BJ (cell line): ENCODE measurements around the gene DUSP16. TPM values are rescaled to one million over a fixed set of nuclear protein-coding genes. Genes with fewer than 3 reads are reported as not detected.

ENCODE experiments used
- CTCF ChIA-PET: fragments of 350-600 bp; formaldehyde crosslinking; extraction: SDS; loops from one replicate; lab custom pipeline; 2021; ENCODE audit warnings: antibody characterized with exemption, inconsistent platforms; lab: Yijun Ruan, JAX
- POLR2A ChIA-PET: fragments of 300-600 bp; sonication (Branson Sonifier 250); formaldehyde crosslinking; extraction: SDS; loops from one replicate; lab custom pipeline; 2021; ENCODE audit warnings: antibody characterized with exemption; lab: Charles Lee
- DNase-seq: peaks from one replicate; pipeline ENCODE4 v3.0.0-alpha.2; 2011; ENCODE audit warnings: low read depth
- H3K27me3 ChIP-seq: 2 replicates; pipeline ENCODE4 v1.6.0; 2011; ENCODE audit warnings: low read length; ENCODE audit not compliant: control insufficient read depth, insufficient read depth
- H3K36me3 ChIP-seq: 2 replicates; pipeline ENCODE4 v1.5.1; 2011; ENCODE audit warnings: low read length; ENCODE audit not compliant: control insufficient read depth, insufficient read depth
- H3K4me3 ChIP-seq: 2 replicates; pipeline ENCODE4 v1.5.1; 2011; ENCODE audit warnings: low read depth, mild to moderate bottlenecking, control low read depth, low read length
- CTCF ChIP-seq: IDR thresholded peaks from 2 replicates; pipeline ENCODE4 v1.5.1; 2011; ENCODE audit warnings: low read depth, mild to moderate bottlenecking, control low read depth, inconsistent platforms, low read length, moderate library complexity; ENCODE audit not compliant: insufficient read depth
- polyA plus RNA-seq: library from polyadenylated mRNA; depleted of rRNA; stranded (reverse); fragments of >200 nt; gene quantifications from 2 replicates; pipeline ENCODE4 v1.2.3, GENCODE V29; 2011

DUSP16 gene
- polyA plus RNA-seq, 1 experiment, result 5.5 TPM

- Histone ChIP-seq H3K27me3 (no peaks in the 10 kb centered on the region), H3K4me3 (no peak overlapping the region), H3K36me3 (peaks cover 2% of the 10 kb centered on the region)
- POLR2A ChIA-PET, result no interaction called here
- CTCF ChIA-PET, result no interaction called here
- no peak for TF ChIP-seq CTCF
- no peak for DNase-seq
Measured at GRCh38 chr12:12482959-12483358, 79.7 kb downstream of the DUSP16 start.

- no peak for TF ChIP-seq CTCF
- DNase-seq, result no peak
- Histone ChIP-seq H3K4me3 (no peak overlapping the region), H3K27me3 (no peaks in the 10 kb centered on the region), H3K36me3 (peaks cover 5% of the 10 kb centered on the region)
- POLR2A ChIA-PET, result no interaction called here
- CTCF ChIA-PET, result no interaction called here
Measured at GRCh38 chr12:12482150-12482761, 80.4 kb downstream of the DUSP16 start.

- TF ChIP-seq CTCF, result no peak
- ChIA-PET CTCF (no interaction called here), POLR2A (no interaction called here)
- Histone ChIP-seq H3K36me3 (peaks cover 10% of the 10 kb centered on the region), H3K27me3 (no peaks in the 10 kb centered on the region), H3K4me3 (no peak overlapping the region)
- no peak for DNase-seq
Measured at GRCh38 chr12:12481631-12482030, 81.0 kb downstream of the DUSP16 start.

DNA sequence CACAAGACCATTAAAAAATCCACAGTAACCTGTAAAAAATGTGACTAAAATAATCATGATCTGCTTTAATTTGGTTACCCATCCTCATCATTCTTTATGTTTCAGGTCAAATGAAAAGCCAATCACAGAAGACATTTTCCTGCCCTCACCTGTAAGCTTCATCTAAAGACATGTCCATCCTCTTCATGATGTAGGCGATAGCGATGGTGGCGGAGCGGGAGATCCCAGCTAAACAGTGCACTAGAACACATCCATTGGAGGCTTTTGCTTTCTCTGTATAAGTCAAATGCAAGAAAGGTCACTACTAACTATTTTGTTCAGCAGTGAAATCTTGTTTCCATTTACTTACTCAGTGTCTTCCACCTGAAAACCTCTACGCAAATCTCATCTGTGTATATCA is 82.6 kb downstream of the DUSP16 start:
- TF ChIP-seq CTCF, result no peak

DNA sequence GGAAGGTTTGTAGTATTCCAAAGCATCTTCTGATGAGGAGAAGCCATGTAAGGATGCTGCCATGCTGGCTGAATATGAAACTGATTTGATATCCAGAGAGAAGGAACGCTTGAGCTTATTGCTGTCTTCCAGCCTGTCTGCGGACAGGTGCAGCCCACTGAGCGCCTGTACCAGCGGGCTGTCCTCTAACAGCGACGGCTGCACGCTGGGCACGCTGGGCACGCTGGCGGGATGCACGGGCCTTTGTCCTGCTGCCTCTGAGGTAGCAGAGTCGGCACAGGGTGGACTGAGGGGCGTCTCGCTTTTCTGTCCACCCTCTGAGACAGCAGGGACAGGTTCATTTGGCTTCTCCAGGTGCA is 85.2 kb downstream of the DUSP16 start:
- ChIA-PET CTCF (interaction anchor here (1.1 kb wide), 1 partner anchor 64 kb away, joined by 3 read pairs; no protein-coding TSS in a partner anchor), POLR2A (no interaction called here)
- Histone ChIP-seq H3K36me3 (peaks cover 12% of the 10 kb centered on the region), H3K27me3 (no peaks in the 10 kb centered on the region), H3K4me3 (no peak overlapping the region)
- no peak for DNase-seq
- no peak for TF ChIP-seq CTCF

More for the DNA sequence above, 82.6 kb downstream of the DUSP16 start:
- Histone ChIP-seq H3K4me3 (no peak overlapping the region), H3K36me3 (peaks cover 12% of the 10 kb centered on the region), H3K27me3 (no peaks in the 10 kb centered on the region)
- DNase-seq, result no peak
- ChIA-PET POLR2A (no interaction called here), CTCF (no interaction called here)
